HG03175 (cell line): ENCODE measurements around the gene CAB39.

Experiments used
- ATAC-seq: cut with Tn5 transposase; IDR thresholded peaks from one replicate; pipeline ENCODE4 v1.9.1; 2021; ENCODE audit warnings: mild to moderate bottlenecking, moderate library complexity; ENCODE audit not compliant: unreplicated experiment

CAB39 gene

GRCh38 chr2:230849633-230850357 is 137.2 kb downstream of the CAB39 start:
- peak; percentile 66 for ATAC-seq

DNA sequence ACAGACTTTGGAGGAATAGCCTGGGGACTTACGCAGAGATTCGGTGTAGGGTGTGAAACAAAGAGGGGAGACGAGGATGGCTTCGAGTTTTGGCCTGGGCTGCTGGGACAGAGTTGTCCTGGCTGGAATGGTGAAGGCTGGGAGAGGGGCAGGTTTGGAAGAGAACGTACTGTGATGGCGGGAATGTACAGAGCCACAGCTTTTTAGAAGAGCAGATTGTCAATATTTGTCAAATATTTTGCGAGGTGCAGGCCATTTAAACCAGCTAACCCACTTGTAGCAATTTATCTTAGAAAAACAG is 137.7 kb downstream of the CAB39 start:
- no peak for ATAC-seq

GRCh38 chr2:230852113-230852512 is 139.5 kb downstream of the CAB39 start:
- ATAC-seq = no peak

DNA sequence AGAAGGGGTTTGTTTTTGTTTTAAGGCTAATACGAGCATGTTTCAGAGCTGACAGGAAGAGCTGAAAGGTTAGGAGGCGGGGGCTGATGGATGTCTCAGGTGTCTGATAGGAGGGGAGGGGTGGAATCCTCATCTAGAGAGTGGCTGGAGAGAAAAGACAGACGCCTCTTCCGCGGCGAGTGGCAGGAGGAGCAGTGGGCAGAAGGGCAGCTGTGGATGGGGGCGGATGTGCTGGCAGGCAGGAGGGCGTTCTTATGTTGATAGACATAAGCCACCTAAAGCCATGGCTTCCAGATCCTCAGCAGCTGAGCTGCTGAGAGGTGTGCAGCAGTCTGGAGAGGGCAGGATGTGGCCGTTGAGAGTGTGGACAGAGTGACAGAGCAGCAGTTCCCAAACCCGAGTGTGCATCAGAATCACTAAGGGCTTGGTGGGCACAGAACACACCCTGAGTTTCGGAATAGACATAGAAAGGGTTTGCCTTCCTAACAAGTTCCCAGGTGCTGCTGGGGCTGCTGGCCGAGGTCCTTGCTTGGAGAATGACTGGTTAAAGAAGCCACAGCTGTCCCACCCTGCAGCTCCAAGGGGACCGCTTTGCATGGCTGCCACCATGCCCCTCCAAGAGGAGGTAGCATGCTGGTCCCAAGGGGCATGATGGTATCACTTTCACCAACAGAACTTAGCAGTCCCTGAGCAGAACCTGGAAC is 149.1 kb downstream of the CAB39 start:
- no peak for ATAC-seq

DNA sequence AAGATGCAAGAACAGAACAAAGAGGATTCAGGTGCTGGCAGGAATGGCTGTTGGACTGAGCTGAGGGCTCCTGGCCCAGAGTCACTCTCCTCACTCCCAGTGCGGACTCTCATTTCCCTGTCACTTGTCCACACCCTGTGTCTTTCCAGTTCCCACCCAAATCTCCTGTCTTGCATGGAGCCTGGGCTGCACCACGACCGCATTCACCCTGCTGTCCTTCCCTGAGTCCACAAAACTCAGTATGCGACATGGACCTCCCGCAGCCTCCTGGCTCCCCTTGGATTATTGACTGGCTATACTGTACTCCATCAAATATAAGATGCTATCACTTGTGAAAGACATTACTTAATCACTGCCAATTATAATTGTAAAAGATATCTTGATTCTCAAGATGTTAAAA is 149.7 kb downstream of the CAB39 start:
- no peak for ATAC-seq

DNA sequence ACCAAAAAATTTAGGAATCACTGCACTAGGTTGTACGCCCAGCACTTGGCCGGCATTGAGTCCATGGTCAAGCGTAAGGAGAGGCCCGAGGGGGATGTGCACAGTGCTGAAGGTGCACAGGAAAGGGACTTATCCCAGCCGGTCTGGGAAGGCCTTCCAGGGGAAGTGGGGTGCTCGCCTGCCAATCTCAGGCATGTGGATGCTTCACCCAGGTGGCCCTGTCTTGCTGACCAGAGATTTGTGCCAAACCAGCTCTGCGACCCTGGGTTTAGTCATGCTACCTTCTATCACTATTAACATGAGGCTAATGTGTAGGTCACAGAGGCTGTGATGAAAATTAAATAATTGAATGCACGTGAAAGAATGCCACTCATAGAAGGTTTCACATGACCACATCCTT is 150.4 kb downstream of the CAB39 start:
- ATAC-seq = no peak

GRCh38 chr2:230863442-230864121 is 150.9 kb downstream of the CAB39 start:
- no peak for ATAC-seq

DNA sequence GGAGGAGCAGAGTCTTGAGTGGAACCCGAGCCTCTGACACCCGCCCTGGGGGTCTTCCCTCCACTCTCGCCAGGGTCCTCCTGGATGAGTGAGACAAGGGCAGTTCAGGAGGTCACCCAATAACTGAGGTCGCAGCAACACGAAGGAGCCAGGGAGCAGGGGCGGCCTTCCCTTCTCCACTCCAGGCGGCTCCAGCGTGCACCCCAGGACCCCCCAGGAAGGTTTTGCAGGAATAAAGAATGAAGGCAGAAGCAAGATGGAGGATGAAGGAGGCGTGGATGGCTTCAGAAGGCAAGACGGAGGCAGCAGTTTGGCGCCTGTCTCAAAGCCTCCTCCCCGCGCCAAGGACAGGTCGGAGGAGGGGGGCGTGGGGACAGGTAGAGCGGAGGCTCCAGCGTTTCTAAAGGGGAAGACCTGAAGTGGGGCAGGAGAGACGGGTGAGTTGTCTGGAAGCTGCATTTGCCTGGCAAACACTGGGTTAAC is 151.5 kb downstream of the CAB39 start:
- no peak for ATAC-seq

GRCh38 chr2:230864605-230865306 is 152.1 kb downstream of the CAB39 start, which contains the start of gene ITM2C:
Gene ITM2C (plus strand): TSS chr2:230864942. CDS start chr2:230865026, 84 bp downstream.
- peak; percentile 74 for ATAC-seq

DNA sequence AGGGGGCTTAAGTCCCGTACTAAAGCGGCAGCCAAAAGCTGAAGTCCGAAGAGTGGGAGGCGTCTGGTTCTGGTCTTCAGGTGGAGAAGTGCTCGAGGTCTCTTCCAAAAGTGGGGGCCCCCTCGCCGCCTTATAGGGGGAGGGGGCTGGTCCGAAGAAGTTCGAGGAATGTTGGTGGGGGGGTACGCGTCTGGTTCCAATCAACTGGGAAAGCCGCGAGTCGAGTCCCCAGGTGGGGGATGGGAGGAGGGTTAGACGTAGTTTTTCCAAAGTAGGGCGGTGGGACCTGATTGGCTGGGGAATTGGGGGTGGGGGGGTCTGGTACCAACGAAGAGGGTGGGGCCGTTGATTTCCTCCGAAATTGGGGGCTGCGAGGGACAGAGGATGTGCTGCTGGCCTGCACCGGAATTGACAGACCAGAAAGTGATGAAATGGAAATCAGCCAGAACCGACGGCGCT is 152.7 kb downstream of the CAB39 start:
- no peak for ATAC-seq

GRCh38 chr2:230865766-230866755 is 153.4 kb downstream of the CAB39 start:
- ATAC-seq = no peak

- no peak for ATAC-seq
Measured at GRCh38 chr2:230866756-230867523, 154.3 kb downstream of the CAB39 start.

DNA sequence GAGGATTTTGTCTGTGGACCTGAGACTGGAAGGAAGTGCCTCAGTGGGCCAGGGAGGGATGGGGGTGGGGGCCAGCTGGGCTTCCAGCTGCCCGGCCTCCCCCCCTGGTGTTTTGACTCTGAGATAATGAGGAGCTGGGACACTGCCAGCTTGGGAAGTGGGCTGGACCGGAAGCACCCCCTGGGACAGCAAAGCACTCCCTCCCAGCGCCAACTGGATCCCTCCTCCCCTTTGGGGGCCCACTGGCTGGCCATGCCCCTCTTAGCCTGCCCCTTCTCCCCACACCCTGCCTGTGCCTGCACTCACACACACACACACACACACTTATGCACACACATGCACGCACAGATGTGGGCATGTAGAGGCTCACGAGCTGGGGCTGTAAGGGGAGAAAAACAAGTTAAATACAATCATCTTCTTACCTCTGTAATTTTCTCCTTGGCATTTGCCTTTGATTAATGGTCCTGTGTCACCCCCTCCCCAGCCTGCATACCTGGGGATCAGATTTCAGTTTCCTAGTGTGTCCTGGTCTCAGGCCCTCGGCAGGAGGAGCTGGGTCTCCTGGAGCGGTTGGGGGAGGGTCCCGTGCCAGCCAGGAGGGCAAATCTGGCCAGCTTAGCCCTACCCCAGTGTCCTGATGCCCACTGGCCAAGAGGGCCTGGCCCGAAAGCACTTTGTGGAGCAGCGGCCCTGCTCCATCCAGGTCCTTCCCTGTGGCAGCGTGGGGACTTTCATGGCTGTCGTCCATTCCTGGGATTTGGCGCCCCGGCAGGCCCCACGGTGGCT is 155.7 kb downstream of the CAB39 start:
- ATAC-seq = no peak

DNA sequence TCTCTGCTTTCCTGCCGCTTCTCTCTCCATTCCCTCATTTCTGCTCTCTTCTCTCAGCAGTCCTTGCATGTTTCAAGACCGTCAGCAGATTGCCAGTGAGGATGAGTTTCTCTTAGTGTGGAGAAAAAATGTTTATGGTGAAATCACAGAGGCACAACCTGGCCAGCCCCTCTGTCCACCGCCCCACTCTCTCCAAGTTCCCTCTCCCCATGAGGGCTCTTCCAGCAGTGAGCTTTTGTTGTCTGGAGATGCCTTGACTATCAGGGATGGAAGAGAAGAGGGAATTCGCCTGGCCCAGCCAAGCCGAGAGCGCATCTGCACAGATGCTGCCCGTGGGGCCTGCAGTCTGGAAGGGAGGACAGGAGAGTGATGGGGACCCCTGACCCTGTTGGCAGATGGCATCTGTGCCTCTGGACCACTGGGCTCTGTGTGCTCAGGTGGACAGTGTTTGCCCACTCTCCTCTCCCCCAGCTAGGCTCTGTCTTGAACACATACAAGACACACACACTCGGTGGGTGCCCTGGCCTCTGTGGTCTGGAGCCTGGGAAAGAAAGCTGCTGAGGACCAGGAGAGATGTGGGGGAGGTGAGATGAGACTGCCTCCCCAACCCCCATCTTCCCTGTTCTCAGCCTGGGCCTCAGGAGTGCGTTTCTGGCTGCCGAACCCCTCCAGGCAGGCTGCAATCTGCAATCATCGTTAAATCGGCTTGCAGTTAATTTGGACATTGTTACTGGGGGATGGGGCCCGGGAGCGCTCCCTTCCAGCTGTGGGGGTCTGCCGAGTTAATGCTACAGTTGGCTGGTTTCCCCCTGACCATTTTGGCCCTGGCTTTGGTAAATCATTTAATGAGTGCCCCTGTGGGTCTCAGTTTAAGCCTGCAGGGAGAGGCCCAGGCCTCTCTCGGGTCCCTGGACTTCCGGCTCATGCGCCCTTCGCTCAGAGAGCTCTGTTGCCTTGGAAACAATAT is 156.6 kb downstream of the CAB39 start:
- ATAC-seq = no peak

GRCh38 chr2:230869914-230870543 is 157.4 kb downstream of the CAB39 start:
- ATAC-seq = no peak
